Superior temporal gyrus (tissue), 1 donor: ENCODE measurements around the gene CHRM4.

Experiments used
- DNase-seq: peaks from one replicate; pipeline ENCODE4 v3.0.0-alpha.2; 2016; ENCODE audit errors: extremely low spot score

The CHRM4 gene

GRCh38 chr11:46367244-46367915, 24.2 kb downstream of the CHRM4 start:
- DNase-seq: peak; percentile 80

GRCh38 chr11:46366661-46367161, 24.9 kb downstream of the CHRM4 start:
- DNase-seq: no peak

GRCh38 chr11:46366260-46366659, 25.3 kb downstream of the CHRM4 start:
- no peak for DNase-seq

- no peak for DNase-seq
Observed at GRCh38 chr11:46364791-46365190, 26.8 kb downstream of the CHRM4 start.

- DNase-seq: no peak
Observed at GRCh38 chr11:46364056-46364455, 27.5 kb downstream of the CHRM4 start.

GRCh38 chr11:46363455-46364005, 28.0 kb downstream of the CHRM4 start:
- peak; percentile 87 for DNase-seq

GRCh38 chr11:46363031-46363407, 28.6 kb downstream of the CHRM4 start:
- peak; percentile 60 for DNase-seq

GRCh38 chr11:46362156-46363030, 29.2 kb downstream of the CHRM4 start:
- no peak for DNase-seq

GRCh38 chr11:46361283-46362155, 30.1 kb downstream of the CHRM4 start:
- peak; percentile 68 for DNase-seq

- DNase-seq: no peak
Observed at GRCh38 chr11:46360878-46361277, 30.7 kb downstream of the CHRM4 start.

- no peak for DNase-seq
Observed at GRCh38 chr11:46359953-46360352, 31.6 kb downstream of the CHRM4 start.

- DNase-seq: no peak
Observed at GRCh38 chr11:46357483-46357936, 34.1 kb downstream of the CHRM4 start.

GRCh38 chr11:46356924-46357482, 34.6 kb downstream of the CHRM4 start:
- no peak for DNase-seq

GRCh38 chr11:46353698-46354097, 37.9 kb downstream of the CHRM4 start:
- no peak for DNase-seq

- no peak for DNase-seq
Observed at GRCh38 chr11:46352063-46352841, 39.3 kb downstream of the CHRM4 start.

GRCh38 chr11:46351606-46352005, 40.0 kb downstream of the CHRM4 start:
- DNase-seq: no peak

GRCh38 chr11:46351148-46351547, 40.4 kb downstream of the CHRM4 start:
- DNase-seq: no peak

GRCh38 chr11:46350695-46351094, 40.9 kb downstream of the CHRM4 start:
- no peak for DNase-seq

- no peak for DNase-seq
Observed at GRCh38 chr11:46348566-46349401, 42.8 kb downstream of the CHRM4 start.
